Daoy (cell line): Measurements from ENCODE around the gene ALPP. TPM values are rescaled to one million over a fixed set of nuclear protein-coding genes. Genes with fewer than 3 reads are reported as not detected.
"Not testable (repeated sequence)": the region's sequence is repeated elsewhere in the genome, so short reads cannot be mapped to it uniquely, and the experiment has no call there.

Source experiments
- DNase-seq: peaks from one replicate; pipeline ENCODE4 v3.0.0-alpha.2; 2015; ENCODE audit warnings: low read depth
- total RNA-seq: library from RNA; depleted of rRNA; stranded (reverse); fragments of >200 nt; shearing (Covaris generic); gene quantifications from 2 replicates; pipeline ENCODE4 v1.2.3, GENCODE V29; 2014; rRNA removed

Gene ALPP
- total RNA-seq, result 0.03 TPM in 1 of 2 replicates, not detected in the other

DNA sequence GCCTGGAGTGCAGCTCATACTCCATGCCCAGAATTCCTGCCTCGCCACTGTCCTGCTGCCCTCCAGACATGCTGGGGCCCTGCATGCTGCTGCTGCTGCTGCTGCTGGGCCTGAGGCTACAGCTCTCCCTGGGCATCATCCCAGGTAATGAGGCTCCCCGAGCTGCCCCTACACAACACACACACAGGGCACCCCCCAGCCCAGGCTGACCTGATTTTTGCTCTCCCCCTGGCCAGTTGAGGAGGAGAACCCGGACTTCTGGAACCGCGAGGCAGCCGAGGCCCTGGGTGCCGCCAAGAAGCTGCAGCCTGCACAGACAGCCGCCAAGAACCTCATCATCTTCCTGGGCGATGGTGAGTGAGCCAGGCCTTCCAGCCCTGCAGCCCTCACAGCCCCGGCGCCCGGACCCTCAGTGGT is at the start of gene ALPP:
TSS of gene ALPP (plus strand) at position 17 of the 417 bp plus-strand sequence. CDS start at position 69, 52 bp downstream.
- not testable (repeated sequence) for DNase-seq

- no peak for DNase-seq
Measured at GRCh38 chr2:232329716-232330067, 48.9 kb upstream of the ALPP start.

GRCh38 chr2:232330068-232330999 is 48.2 kb upstream of the ALPP start:
- no peak for DNase-seq

DNA sequence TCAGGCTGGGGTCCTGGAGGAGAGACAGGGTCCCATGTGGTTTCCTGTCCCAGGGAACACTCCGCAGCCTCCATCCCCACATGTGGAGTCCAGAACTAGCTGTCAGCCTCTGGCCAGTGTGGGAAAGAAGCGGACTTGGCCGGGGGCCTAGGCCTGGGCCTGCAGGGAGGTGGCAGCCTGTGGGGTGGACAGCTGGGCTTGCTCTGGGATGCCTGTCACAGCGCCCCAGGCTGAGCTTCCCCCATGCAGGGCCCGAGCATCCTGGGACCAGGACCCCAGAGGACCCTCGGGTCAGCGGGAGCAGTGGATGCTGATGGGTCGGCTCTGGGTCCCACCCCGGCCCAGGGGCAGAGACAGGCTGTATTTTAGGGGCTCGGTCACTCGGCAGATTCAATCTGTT is 47.5 kb upstream of the ALPP start:
- DNase-seq, result not testable (repeated sequence)

- DNase-seq, result not testable (repeated sequence)
Measured at GRCh38 chr2:232331641-232332040, 46.9 kb upstream of the ALPP start.

DNA sequence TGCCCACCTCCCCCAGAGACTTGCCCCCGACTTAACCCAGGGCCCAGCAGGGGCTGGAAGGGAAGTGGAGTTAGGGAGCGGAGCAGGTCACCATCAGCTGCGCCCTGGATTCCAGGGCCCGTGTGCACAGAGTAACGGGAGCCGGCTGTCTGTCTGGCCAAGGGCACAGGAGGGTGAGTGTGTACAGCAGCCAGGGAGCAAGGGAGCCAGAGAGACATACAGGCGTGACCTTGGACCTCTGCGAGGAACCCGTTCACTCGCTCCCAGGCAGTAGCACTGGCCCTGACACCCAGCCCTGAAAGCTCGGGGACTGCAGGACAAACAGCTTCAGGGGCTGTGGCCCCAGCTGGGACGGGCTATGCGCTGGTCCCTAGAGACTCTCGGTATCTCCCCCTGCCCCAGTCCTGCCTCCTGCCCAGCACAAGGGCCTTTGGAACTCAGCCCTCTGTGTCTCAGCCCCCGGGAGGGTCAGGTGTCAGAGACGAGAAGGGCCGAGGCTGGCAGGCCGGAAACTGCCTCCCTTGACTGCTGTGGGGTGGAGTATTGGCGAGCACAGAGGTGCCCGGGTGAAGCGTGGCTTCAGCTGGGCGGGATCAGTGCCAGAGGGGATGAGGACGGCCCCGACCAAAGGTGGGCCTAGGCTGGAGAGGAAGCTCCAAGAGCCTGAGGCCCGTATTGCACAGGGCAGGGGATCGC is 46.2 kb upstream of the ALPP start:
- DNase-seq, result not testable (repeated sequence)

DNA sequence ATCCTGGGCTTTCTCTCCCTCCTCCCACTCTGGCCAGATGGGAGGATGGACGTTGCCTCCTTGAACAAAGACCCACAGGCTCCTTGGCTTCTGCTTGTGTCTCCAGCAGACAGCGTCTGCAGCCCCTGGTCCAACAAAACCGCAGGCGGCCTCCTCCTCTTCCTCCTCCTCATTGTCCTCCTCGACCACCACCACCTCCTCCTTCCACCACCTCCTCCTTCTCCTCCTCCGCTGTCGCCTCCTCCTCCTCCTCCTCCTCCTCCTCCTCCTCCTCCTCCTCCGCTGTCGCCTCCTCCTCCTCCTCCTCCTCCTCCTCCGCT is 45.7 kb upstream of the ALPP start:
- no peak for DNase-seq

- no peak for DNase-seq
Measured at GRCh38 chr2:232333361-232334135, 45.0 kb upstream of the ALPP start.

DNA sequence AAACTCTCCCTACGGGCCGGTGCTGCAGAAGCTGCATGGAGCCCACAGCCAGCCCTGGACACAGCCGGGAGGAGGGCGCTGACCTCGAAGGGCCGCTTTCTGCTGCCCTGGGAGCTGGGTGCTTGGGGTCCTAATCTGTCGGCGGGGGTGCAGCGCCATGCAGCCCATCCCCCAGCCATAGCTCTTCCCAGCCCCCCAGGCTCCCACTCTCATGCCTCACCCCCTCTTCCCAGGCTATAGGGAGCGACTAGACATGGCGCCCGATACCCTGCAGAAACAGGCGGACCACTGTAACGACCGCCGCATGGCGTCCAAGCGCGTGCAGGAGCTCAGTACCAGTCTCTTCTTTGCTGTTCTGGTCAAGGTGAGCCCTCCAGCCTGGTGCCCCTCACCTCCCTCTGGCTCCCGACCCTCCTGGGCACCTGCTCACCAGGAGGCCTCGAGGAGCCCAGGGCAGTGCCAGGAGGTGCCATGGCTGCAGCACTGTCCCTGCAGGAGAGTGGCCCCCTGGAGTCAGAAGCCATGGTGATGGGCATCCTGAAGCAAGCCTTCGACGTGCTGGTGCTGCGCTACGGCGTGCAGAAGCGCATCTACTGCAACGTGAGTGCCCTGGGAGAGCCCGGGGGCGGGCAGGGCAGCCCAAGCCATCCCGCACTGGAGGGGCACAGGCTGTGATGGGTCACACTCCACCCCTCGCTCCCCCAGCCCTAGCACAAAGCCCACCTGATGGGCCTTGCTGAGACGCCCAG is 44.2 kb upstream of the ALPP start:
- DNase-seq, result not testable (repeated sequence)

- DNase-seq, result not testable (repeated sequence)
Measured at GRCh38 chr2:232334885-232335205, 43.7 kb upstream of the ALPP start.

DNA sequence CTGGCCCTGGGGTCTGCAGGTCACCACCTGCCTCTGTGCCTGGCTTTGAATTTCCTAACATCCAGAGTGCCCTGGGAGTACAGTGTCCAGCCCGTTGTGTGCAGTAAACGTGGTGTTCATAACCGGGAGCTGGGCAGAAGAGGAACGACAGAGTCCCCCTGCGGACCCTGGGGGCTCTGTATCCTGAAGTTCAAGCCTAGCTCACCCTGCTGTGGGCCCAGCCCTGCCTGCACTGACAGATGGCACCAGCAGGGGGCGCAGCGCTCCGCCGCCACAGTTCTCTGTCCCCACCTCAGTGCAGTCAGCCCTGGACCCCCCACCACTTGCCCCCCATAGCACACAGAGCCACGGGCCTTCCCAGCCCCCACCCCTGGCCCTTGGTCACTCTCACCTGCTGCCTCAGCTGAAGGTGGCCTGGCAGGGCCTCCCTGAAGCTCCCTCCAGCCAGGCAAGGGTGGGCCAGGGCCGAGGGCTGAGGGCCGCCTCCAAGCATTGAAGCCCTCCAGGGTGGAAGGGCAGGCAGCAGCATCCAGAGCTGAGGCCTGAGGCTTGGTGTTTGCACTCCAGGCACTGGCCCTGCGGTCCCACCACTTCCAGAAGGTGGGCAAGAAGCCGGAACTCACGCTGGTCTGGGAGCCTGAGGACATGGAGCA is 43.2 kb upstream of the ALPP start:
- DNase-seq, result not testable (repeated sequence)

- DNase-seq, result no peak
Measured at GRCh38 chr2:232335859-232336215, 42.7 kb upstream of the ALPP start.

GRCh38 chr2:232336241-232336736 is 42.3 kb upstream of the ALPP start:
- DNase-seq, result no peak

- DNase-seq, result no peak
Measured at GRCh38 chr2:232336981-232337720, 41.4 kb upstream of the ALPP start.

DNA sequence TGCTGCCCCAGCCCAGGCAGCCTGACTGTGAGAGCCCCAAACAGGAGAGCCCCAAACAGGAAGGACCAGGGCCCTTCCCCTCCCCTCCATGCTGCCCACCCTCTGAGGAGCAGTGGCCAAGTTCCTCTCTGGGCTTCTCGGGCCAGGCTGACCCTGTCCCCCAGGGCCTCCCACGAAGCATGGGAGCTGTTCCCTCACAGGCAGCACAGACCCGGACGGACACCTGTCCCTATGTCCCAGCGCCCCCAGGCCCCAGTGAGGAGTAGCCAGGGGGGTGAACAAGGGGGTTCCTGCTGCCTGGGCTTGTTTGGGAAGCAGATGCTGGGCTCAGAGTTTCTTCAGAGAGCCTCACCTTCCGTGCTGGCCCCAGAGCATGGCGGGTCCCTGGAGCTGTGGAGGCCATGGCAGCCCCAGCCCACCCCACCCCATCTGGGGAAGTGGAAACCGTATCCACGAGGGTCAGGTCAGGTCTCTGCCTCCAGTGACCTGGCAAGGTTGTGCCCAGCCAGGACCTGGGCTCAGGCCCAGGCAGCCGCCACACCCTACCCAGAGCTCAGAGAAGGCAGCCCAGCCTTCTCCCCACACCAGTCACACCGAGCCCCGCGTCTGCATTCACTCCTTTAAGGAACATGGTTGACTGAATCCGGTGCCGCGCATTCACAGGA is 40.3 kb upstream of the ALPP start:
- DNase-seq, result not testable (repeated sequence)

DNA sequence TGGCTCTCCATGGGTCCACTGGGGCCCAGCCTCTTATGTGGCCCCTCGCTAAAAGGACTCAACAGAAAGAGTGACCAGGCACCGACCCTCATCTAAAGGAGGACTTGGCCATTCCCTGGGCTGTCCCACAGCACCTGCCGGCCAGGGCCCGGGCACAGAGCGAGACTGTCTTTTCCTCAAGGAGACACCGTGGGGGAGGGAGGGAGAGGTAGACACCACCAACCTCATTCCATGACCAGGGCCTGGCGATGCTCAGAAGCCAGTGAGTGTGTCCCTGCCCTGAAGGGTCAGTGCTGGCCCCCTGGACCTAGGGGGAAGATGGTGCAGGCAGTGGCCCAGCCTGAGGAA is 39.8 kb upstream of the ALPP start:
- DNase-seq, result no peak

DNA sequence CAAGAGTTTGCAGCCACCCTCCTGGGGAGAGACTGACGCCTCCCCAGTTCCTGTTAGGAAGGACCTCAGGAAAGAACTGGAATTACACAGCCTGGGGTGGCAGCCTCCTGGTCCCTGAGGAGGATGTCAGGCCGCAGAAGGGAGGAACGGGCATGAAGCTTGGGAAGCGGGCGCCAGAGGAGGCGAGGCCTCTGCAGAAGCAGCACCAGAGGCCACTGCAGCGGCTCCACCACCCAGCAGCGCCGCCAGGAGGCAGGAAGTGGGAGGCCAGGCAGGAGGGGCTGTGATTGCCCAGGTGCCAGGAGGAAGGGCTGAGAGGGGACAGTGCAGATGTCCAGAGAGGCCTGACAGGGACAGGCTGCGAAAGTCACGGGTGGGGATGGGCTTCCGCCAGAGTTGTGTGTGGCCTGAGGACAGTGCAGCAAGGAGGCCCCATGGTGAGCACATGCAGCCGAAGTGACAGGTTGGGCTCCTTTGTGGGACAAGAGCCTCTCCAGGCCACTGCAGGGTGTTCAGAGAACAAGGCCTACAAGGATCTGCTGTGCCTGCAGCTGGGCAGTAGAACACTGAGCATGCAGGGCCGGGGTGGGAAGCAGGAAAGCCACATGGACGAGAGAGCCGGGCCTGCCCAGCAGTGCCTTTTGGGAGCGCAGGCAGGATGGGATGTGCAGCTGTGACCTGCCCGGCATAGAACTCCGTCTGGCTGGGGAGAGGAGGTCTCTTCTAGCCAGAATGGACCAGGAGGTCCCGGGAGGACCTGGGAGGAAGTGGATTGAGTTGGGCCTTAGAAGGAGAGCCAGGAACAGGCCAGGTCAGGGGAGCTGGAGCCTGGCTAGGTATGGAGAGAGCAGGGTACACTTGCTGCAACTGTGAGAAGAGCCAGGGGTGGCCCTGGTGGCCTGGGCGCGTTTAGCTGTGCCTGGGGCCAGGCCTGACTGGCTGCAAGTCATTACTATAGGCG is 39.1 kb upstream of the ALPP start:
- no peak for DNase-seq

DNA sequence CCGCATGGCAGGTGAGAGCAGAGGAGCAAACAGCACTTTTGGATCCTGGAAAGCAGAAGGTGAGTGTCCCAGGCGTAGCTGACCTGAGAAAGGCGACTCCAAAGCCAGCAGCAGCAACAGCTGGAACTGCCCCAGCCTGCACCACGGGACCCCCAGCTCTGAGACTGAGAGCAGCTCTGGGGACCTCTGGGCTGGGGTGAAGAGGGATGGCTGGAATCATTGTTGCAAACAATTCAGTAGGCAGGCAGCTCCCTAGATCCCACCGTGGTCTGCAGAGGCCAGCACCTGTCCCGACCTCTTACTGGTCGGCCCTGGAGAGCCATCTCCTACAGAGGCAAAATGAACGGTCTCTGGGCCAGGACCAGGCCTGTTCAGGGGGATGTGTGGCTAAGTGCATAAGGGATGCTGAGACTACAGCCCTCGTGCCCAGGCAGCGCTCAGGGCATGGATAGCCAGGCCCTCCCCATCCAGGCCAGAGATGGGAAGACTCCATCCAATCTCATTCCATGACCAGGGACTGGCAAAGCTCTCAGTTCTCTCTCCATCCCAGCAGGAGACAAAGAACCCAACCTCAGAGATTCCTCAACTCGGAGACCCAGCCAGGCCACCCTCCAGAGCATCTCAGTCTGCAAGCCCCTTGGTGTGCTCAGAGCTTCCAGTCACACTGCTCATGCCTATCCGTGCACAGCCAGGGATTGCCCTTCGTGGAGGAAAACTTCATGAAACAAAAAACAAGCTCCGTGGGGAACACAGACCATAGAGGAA is 38.2 kb upstream of the ALPP start:
- no peak for DNase-seq
